Subcutaneous abdominal adipose tissue (tissue), 5 donors: ENCODE measurements around the gene SIPA1L3.

Source experiments
- H3K27ac ChIP-seq: one replicate; pipeline ENCODE4 v1.7.0; 2013; ENCODE audit warnings: low read depth, mild to moderate bottlenecking, inconsistent platforms, low read length, moderate library complexity
- H3K27me3 ChIP-seq, 5 donors: one replicate each; pipeline ENCODE4 v1.7.0; 2013; ENCODE audit warnings: low read length in 5 of 5, inconsistent platforms in 1 of 5; ENCODE audit not compliant: control insufficient read depth in 5 of 5, insufficient read depth in 4 of 5
- H3K36me3 ChIP-seq, 5 donors: one replicate each; pipeline ENCODE4 v1.7.0; 2013; ENCODE audit warnings: low read length in 5 of 5; ENCODE audit not compliant: control insufficient read depth in 5 of 5, insufficient read depth in 5 of 5
- H3K4me1 ChIP-seq, 5 donors: one replicate each; pipeline ENCODE4 v1.7.0; 2013; ENCODE audit warnings: low read length in 5 of 5, mild to moderate bottlenecking in 3 of 5, moderate library complexity in 1 of 5; ENCODE audit not compliant: control insufficient read depth in 5 of 5, insufficient read depth in 5 of 5
- H3K4me3 ChIP-seq, 5 donors: one replicate each; pipeline ENCODE4 v1.7.0; 2013; ENCODE audit warnings: low read length in 5 of 5, low read depth in 1 of 5
- H3K9ac ChIP-seq, 5 donors: one replicate each; pipeline ENCODE4 v1.7.0; 2013; ENCODE audit warnings: low read length in 5 of 5, mild to moderate bottlenecking in 4 of 5, moderate library complexity in 3 of 5
- H3K9me3 ChIP-seq, 5 donors: one replicate each; pipeline ENCODE4 v1.7.0; 2013; ENCODE audit warnings: low read length in 5 of 5; ENCODE audit not compliant: control insufficient read depth in 5 of 5
- donor health status: healthy.
- donor health status: healthy.
- donor health status: healthy.
- donor health status: healthy.
- donor health status: healthy.

SIPA1L3 gene

GRCh38 chr19:38209152-38209551 is 302.1 kb downstream of the SIPA1L3 start:
- Histone ChIP-seq H3K27ac (no peak overlapping the region), H3K36me3 (peaks cover 0 to 23% (median 15%) of the 10 kb centered on the region in 5 donors), H3K9ac (no peak overlapping the region), H3K4me1 (peaks cover 0 to 20% (median 14%) of the 10 kb centered on the region in 5 donors), H3K9me3 (no peaks in the 10 kb centered on the region), H3K4me3 (peak overlapping the region in 1 of 5 donors; percentile 14), H3K27me3 (peaks cover 17 to 39% (median 25%) of the 10 kb centered on the region in 5 donors)

DNA sequence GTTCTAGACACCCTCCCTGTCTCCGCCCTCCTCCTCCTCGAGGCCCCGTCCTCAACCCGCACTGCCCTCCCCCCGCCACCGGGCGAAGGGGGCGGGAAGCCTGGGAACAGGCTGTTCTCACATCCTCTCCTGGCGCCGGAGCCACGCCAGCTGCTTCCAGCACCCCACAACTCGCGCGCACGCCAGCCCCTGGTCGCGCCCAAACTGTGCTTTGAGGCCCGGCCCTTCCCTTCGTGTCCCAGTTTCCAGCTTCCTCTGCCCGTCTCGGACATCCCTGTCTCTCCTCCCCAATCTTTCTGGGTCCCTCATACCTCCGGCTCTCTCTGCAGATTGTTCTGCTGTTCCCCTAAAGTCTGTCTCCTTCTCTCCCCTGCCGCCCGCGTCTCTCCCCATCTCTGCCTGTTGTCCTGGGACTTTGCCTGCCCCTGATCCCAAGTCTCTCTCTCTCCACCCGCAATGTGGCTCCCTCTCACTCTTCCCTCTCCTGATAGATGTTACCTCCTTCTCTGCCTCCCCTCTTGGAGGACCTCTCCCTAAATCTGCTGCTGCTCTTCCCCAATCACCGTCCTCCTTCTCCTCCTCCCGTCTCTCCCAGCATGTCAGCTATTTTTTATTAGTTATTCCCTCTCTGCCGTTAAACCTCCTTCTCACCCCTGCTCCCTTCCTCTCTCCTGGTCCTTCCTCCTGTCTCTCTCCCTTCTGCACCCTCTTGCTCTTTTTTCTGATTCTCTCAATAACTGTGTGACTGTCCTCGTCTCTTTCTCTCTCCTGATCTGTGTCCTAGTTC is 302.9 kb downstream of the SIPA1L3 start:
- Histone ChIP-seq H3K9ac (no peak overlapping the region), H3K27ac (no peak overlapping the region), H3K9me3 (no peaks in the 10 kb centered on the region), H3K27me3 (peaks cover 22 to 42% (median 28%) of the 10 kb centered on the region in 5 donors), H3K4me1 (peaks cover 0 to 20% (median 14%) of the 10 kb centered on the region in 5 donors), H3K36me3 (peaks cover 0 to 19% (median 14%) of the 10 kb centered on the region in 5 donors), H3K4me3 (peak overlapping the region in 1 of 5 donors; percentile 14)

DNA sequence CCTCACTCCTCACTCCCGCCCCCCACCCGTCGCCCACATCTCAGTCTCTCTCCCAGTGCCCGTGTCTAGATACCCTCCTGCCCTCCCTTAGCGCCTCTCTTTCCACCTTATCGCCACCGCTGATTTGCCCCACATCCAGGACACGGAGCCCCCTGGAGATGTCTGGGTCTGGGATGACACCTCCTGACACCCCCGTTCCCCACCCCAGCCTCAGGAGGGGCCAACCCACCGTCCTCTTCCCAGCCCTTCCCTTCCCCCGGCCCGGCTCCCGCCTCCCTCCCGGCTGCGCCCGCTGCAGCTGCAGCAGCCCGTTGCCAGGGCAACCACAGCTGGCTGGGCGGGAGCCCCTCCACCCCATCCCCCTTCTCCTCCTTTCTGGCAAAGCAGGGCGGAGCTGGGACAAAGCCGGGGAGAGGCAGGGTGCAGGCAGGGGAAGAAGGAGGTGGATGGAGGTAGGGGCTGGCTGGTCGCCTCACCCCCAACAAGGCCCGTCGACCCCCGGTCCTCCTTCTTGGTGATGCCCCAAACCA is 303.5 kb downstream of the SIPA1L3 start:
- Histone ChIP-seq H3K9ac (no peak overlapping the region), H3K9me3 (no peaks in the 10 kb centered on the region), H3K27me3 (peaks cover 22 to 42% (median 28%) of the 10 kb centered on the region in 5 donors), H3K36me3 (peaks cover 0 to 17% (median 13%) of the 10 kb centered on the region in 5 donors), H3K4me3 (no peak overlapping the region), H3K4me1 (peaks cover 0 to 20% (median 14%) of the 10 kb centered on the region in 5 donors), H3K27ac (no peak overlapping the region)

GRCh38 chr19:38211151-38211591 is 304.2 kb downstream of the SIPA1L3 start:
- Histone ChIP-seq H3K27me3 (peaks cover 22 to 48% (median 34%) of the 10 kb centered on the region in 5 donors), H3K9ac (no peak overlapping the region), H3K9me3 (no peaks in the 10 kb centered on the region), H3K27ac (no peak overlapping the region), H3K4me3 (no peak overlapping the region), H3K4me1 (peaks cover 0 to 20% (median 14%) of the 10 kb centered on the region in 5 donors), H3K36me3 (peaks cover 0 to 10% (median 7%) of the 10 kb centered on the region in 5 donors)

DNA sequence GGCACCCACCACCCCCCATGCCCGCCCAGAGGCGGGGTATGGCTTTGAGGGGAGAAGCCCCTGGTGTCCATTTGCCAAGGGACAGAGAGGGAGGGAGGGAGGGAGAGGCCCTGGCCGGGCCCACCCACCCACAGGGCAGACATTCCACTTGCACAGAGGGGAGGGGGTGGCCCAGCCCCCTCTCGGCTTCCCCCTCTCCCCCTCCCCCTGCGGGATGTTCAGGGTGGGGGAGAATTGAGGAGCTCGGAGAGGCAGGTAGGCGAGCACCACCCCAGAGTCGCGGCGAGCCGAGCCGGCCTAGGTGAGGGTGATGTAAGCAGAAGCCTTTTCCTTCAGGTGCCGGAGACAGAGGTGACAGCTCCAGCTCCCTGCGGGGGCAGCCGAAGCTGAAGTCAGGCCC is 304.8 kb downstream of the SIPA1L3 start:
- peaks cover 0 to 4% (median under 1%) of the 10 kb centered on the region in 5 donors for H3K36me3 ChIP-seq
- H3K27me3 ChIP-seq: peaks cover 22 to 54% (median 38%) of the 10 kb centered on the region in 5 donors
- no peak overlapping the region for H3K9ac ChIP-seq
- H3K4me1 ChIP-seq: peaks cover 0 to 20% (median 14%) of the 10 kb centered on the region in 5 donors
- H3K4me3 ChIP-seq: no peak overlapping the region
- H3K27ac ChIP-seq: no peak overlapping the region
- H3K9me3 ChIP-seq: no peaks in the 10 kb centered on the region

DNA sequence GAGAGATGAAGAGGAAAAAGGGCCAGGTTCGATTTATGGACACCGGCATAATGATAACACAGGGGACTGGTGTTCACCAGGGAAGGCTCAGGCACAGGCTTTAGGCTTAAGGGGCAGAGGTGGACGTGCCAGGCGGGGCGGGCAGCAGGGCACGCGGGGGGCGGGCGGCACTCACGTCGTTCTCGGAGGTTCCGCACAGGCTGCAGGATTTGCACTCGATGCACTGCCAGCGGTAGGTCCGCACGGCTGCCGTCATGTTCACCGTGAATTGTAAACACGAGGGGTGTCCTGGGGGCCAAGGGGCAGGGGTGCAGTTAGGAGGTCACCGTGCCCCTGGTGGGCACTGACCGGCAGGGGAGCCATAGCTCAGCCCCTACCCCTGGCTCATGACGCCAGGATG is 306.5 kb downstream of the SIPA1L3 start:
- H3K4me3 ChIP-seq: no peak overlapping the region
- no peaks in the 10 kb centered on the region for H3K36me3 ChIP-seq

GRCh38 chr19:38213911-38214625 is 307.1 kb downstream of the SIPA1L3 start:
- no peaks in the 10 kb centered on the region for H3K36me3 ChIP-seq
- H3K27ac ChIP-seq: no peak overlapping the region
- peaks cover 23 to 68% (median 46%) of the 10 kb centered on the region in 5 donors for H3K27me3 ChIP-seq
- H3K9me3 ChIP-seq: no peaks in the 10 kb centered on the region
- no peak overlapping the region for H3K4me3 ChIP-seq
- peaks cover 0 to 18% (median 14%) of the 10 kb centered on the region in 5 donors for H3K4me1 ChIP-seq
- no peak overlapping the region for H3K9ac ChIP-seq

More for the DNA sequence above, 306.5 kb downstream of the SIPA1L3 start:
- Histone ChIP-seq H3K27ac (no peak overlapping the region), H3K9me3 (no peaks in the 10 kb centered on the region), H3K27me3 (peaks cover 22 to 65% (median 46%) of the 10 kb centered on the region in 5 donors), H3K9ac (no peak overlapping the region), H3K4me1 (peaks cover 0 to 20% (median 14%) of the 10 kb centered on the region in 5 donors)

DNA sequence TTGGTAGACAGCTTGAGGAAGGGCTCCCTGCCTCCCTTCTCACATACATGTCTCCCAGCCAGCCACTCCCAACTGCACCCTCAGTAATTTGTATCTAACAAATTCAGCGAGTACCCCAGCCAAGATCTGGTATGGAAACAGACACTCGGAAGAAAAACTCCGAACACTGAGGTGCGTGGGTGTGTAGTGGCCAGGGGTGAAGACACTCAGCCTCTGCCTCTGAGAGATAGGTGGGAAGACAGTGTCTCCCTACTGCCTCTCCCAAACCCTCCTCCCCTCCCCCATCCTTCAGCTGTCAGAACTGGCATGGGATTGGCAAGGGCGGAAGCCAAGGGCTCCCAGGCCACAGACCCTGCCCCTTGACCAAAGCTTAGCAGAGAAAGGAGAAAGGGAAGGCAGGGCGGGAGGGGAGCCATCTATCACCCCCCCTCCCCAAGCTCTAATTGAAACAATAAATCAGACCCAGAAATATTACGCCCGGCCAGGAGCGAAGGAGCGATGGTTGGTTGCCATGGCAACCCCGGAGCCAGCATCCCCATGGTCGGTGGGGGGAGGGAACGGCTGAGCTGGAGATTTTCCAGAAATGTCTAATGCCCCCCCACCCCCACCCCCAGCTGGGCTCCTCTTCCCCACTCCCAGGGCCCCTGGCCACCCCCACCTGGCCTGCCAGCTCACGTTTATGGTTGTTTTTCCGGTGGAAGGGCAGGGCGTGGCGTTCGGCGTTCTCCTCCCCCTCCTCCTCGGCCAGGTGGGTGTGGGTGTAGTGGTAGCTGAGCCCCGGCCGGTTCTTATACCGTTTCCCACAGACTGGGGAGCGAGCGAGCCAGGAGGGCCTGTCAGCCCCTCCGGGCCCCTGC is 310.0 kb downstream of the SIPA1L3 start:
- no peaks in the 10 kb centered on the region for H3K36me3 ChIP-seq
- no peak overlapping the region for H3K27ac ChIP-seq
- peaks cover 18 to 52% (median 32%) of the 10 kb centered on the region in 5 donors for H3K27me3 ChIP-seq
- no peak overlapping the region for H3K9ac ChIP-seq
- H3K4me3 ChIP-seq: no peak overlapping the region
- H3K4me1 ChIP-seq: no peaks in the 10 kb centered on the region
- no peaks in the 10 kb centered on the region for H3K9me3 ChIP-seq

DNA sequence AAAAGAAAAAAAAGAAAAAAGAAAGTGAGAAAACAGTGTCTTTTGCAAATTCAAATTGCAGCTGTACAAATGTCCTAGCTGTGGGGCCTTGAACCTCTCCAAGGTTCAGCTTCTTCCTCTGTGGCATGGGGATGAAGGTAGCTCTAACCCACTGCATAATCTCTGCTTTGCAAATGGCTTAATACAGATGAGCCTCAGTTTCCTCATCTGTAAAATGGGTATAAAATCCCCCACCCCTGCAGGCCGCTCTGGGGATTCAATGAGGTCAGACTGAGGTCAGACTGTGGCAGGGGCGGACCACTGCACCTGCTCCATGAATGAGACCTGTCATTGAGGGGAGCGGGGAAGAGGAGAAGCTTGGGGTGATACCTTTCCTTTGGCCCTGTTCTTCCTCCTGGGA is 311.2 kb downstream of the SIPA1L3 start:
- H3K9me3 ChIP-seq: no peaks in the 10 kb centered on the region
- no peaks in the 10 kb centered on the region for H3K36me3 ChIP-seq
- no peak overlapping the region for H3K9ac ChIP-seq
- no peak overlapping the region for H3K27ac ChIP-seq
- no peak overlapping the region for H3K4me3 ChIP-seq
- H3K27me3 ChIP-seq: peaks cover 25 to 61% (median 42%) of the 10 kb centered on the region in 5 donors
- no peaks in the 10 kb centered on the region for H3K4me1 ChIP-seq
